HG03039 (cell line): ENCODE data around the gene PCGF1.

Experiments
- ATAC-seq: cut with Tn5 transposase; IDR thresholded peaks from one replicate; pipeline ENCODE4 v1.9.1; 2021; ENCODE audit warnings: mild to moderate bottlenecking, moderate library complexity; ENCODE audit not compliant: unreplicated experiment

Gene PCGF1

DNA sequence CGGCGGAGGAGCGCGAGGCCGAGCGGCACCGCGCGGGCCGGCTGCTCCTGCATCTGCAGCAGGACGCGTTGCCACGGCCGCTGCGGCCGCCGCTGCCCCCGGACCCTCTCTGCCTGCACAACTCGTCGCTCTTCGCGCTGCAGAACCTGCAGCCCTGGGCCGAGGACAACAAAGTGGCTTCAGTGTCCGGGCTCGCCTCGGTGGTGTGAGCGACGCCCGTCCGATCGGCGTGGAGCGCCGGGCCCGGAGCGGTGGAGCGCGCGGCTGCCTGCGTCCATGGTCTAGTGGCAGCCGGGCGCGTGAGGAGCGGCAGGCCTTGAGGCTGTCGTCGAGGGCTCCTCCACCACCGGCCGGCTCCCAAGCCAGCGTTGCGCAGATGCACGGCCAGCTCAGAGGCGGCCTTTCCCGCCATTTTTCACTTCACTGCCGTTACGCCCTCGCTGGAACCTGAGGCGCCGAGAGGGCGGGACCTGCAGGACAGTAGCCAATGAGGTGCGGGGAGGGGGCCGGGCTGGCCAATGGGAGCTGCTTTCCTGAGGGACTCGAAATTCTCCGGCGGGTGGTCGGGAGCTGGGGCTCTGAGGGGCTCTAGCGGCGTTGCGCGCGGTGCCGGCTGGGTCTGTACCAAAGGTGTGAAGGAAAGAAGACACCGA is 8.6 kb upstream of the PCGF1 start:
- no peak for ATAC-seq

DNA sequence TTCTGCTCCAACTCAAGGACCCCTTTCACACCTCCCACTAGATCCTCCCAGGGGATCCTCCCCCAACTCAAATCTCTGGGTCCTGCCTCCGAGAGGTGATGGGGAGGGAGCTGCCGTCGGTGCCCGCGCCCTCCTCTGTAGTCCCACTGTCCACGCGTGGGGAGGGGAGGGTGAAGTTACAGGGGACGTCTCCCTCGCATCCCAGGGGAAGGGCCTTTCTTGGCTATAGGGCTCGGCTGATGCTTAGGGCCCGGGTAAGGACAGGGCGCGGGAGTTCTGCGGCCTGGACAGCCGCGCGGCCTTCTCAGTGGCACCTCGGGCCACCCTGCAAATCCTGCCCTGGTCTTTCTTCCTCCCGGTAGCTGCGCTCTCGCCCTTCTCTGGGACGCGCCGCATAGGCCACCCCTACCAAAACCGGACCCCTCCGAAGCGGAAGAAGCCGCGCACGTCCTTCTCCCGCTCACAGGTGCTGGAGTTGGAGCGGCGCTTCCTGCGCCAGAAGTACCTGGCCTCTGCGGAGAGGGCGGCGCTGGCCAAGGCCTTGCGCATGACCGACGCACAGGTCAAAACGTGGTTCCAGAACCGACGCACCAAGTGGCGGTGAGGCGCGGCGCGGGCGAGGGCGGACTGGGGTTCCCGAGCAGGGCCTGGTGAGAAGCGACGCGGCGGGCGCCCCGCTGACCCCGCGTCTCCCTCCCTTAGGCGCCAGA is 7.9 kb upstream of the PCGF1 start:
- no peak for ATAC-seq

DNA sequence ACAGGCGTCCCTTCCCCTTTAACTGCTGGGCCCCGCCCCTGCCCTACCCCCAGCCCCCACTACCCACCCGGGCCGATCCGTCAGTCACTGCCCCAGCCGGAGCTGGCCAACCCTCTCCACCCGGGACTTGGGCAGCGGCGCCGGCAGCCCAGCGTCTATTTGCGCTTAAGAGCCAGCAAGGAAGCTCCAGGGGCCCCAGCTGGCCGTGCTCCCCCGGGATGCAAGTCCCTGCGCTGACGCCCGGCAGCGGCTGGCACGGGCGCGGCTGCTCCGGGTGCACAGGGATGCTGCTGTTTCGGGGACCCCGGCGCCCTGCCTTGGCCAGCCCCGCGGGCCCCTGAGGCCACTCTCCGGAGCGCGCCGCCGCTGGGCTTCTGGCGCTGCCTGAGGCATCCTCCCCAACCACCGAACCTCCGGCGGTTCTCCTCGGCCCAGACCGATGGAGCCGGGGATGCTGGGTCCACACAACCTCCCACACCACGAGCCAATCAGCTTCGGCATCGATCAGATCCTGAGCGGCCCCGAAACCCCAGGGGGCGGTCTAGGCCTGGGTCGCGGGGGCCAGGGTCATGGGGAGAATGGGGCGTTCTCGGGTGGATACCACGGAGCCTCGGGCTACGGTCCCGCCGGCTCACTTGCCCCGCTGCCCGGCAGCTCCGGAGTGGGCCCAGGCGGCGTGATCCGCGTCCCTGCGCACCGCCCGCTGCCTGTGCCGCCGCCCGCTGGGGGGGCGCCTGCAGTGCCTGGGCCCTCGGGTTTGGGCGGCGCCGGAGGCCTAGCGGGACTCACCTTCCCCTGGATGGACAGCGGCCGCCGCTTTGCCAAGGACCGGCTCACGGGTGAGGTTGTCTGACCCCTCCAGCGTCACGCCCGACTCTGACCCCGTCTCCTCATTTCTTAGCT is 7.1 kb upstream of the PCGF1 start, which contains the start of gene TLX2:
TLX2 (plus strand) TSS at position 83 of the 903 bp plus-strand sequence; CDS start at position 440, 357 bp downstream.
- no peak for ATAC-seq

DNA sequence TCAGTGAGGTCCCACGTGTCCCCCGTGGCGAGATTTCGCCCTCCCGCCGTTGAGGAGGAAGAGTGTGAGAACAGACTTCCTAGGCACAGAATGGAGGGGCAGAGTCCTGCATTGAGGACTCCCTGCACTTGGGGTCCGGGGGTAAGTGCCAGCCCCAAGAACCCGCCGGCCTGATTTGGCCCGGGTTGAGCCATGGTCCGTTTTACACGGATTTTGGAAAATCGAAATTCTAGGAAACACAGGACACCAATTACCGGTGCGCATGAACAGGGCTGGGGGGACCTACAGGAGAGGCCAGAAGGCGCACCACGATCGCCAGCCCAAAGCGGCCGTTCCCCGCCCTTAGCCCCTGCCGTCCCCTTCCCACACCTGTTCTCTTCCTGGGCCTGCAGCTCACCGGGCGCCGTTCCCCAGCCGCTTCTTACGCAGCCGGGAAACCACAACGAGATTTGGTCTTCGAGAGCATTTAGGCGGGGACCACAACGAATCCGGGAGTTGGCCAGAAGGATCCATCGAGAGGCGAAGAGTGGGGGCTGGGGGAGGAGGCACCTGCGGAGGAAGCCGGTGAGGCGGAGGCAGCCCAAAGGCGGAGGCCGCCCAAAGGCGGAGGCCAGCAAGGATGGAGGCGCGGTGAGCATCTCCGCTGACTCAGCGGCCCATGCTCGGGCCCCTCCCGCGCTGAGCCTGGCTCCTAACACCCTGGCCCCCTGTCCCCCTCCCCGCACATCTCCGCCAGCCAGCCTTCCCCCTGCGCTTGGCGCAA is 6.3 kb upstream of the PCGF1 start:
- ATAC-seq = no peak

DNA sequence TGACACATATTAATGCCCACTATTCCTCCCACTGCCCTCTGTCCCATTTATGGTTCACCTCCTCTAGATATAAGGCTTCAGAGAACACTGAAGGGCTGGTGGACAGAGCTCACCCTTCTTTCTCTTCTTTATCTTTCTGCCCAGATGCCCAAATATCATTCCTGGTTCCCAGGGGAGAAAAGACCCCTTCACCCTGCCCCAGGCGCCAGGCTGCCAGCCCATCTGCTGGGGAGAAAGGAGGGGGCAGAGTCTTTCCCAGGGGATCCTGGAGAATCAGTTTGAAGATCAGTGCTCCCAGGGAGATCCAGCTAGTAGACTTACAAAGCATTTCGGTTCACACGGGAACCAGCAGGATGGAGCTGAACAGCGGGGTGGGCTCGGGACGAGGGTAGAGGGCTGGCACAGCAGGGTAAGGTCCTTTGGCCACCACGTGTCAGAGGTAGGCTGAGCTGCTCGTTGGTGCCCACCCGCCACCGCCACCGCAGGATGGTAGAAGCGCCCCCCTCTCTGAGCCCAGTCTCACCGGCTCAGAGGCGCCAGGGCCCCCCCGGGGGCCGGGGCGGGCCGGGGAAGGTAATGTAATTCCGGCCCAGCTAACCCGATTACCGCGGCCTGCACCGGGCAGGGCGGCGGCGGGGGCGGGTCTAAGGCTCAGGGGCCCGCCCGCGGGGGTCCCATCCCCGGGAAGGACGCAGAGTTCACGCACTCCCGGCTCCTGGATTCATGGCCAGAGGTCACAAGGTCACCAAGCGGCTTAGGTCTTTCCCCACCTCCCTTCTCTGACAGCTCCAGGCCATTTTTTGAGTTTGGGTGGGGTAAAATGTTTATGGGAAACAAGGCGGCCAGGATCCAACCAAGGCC is 5.5 kb upstream of the PCGF1 start:
- no peak for ATAC-seq

DNA sequence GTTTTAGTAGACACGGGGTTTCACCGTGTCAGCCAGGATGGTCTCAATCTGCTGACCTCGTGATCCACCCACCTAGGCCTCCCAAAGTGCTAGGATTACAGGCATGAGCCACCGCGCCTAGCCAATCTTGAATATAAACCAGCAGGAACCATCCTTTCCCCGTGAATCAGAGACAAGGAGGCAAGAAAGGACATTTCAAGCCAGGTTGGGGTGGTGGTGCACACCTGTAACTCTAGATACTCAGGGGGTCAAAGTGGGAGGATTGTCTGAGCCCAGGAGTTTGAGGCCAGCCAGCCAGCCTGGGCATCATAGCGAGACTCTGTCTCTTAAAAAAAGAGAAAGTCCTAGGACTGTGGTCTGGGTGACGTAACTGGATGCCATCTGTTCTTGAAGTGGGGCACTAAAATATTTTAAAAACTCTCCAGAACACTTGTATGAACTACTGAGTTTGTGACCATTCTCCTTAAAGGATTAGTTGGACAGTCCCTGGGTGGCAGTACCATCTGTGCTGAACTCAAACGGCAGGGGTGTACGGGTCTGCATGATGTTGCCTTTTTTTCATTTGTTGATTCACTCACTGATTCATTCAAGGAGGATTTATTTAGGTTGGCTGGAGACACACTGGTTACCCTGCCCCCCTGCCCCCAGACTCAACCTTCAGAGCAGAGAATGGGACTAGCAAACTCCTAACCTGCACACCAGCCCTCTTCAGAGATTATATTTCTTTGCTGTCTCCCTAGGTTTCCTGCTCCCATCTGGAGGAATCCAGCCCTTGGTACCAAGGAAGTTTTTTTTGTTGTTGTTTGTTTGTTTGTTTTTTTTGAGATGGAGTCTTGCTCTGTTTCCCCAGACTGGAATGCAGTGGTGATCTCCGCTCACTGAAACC is 3.9 kb upstream of the PCGF1 start:
- ATAC-seq = no peak

DNA sequence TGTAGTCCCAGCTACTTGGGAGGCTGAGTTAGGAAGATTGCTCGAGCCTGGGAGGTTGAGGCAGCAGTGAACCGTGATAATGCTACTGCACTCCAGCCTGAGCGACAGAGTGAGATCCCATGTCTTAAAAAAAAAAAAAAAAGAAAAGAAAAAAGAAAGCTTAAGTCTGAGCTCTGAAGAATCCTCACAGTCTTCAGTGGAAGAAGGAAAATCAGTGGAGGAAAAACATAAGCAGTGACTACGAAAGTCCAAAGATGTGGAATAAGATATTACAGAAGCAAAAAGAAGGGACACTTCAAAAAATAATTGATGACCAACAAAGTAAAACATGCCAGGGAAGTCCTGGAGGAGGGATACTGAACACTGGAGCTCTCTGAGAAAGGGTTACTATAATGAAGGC is 2.8 kb upstream of the PCGF1 start:
- ATAC-seq = no peak

DNA sequence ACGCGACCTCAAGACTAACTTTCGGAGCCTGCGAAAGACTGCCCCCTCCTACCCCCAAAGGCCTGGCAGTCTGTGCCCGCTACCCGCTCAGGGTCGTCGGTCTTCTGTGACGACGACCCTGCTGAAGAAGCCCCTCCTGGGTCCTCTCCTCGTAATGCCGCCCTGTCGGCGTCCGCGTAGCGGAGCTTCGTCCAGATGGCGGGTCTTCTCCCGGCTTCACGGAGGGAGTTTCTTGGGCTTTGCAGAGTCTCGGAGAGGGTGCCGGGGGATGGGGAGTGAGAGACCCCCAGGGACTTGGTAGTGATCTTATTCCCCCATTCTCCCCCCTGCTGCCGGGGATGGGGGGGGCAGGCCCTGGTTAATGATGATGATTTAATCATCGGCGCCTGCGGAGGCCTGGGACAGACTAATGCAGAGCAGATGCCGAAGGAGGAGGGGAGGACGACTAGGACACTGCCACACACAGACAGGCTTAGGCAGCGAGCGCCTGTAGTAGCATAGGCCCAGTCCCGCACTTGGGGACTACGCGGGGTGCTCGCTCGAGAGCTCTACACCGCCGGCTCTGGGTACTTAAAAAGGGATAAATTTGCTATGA is 528 bp upstream of the PCGF1 start:
- ATAC-seq = no peak

DNA sequence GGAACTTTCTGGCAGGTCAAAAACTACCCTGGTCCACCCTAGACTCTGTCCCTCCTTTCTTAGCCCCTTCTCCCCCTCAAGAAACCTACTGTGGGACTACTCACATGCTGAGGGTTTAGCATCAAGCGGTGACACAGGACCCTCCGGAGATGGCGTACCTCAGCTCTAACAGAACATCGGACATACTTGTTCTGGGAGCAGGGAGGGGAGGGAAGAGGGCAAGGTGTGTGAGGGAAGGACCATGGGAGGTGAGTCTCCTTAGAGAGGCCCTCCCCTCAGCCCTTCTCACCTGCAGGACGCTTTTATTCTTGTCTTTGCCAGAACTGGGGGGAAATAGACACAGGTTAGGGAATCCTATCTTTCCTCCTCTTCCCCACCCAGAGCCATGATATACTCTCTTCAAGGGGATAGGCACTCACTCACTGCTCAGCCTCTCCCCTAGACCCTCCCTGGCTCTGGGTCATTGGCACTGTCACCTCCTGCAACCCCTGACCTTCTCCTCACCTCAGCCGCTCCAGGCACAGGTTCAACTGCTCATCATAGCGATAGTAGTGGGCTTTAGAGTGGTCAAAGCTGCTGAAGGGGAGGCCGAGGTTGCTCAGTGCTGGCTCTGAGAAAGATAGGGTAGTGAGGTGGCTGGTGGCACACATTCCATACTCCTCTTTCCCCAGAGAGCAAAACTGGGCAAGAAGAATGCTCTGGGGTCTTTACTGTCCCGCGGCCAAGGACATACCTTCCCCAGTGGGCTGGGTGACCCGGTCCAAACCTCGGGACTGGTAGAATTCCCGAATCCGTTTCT is 1.8 kb downstream of the PCGF1 start:
- ATAC-seq = no peak

DNA sequence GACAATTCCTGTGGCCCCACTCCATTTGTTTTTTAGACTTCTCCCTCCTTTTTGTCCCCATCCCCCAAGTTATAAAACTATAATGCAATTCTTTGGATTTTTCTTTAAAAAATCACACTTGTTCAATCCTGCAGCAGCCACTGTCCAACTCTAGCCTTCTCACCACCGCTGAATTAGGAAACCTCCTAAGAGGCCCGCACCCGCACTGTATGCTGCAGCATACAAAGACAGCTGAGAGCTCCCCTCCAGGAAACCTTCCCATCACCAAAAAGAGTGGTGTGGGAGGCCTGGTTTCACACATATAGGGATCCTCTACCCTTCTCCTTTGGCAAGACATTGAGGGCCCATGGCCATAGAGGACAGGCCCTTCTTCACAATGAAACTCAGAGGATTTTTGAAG is 2.9 kb downstream of the PCGF1 start:
- ATAC-seq = no peak

DNA sequence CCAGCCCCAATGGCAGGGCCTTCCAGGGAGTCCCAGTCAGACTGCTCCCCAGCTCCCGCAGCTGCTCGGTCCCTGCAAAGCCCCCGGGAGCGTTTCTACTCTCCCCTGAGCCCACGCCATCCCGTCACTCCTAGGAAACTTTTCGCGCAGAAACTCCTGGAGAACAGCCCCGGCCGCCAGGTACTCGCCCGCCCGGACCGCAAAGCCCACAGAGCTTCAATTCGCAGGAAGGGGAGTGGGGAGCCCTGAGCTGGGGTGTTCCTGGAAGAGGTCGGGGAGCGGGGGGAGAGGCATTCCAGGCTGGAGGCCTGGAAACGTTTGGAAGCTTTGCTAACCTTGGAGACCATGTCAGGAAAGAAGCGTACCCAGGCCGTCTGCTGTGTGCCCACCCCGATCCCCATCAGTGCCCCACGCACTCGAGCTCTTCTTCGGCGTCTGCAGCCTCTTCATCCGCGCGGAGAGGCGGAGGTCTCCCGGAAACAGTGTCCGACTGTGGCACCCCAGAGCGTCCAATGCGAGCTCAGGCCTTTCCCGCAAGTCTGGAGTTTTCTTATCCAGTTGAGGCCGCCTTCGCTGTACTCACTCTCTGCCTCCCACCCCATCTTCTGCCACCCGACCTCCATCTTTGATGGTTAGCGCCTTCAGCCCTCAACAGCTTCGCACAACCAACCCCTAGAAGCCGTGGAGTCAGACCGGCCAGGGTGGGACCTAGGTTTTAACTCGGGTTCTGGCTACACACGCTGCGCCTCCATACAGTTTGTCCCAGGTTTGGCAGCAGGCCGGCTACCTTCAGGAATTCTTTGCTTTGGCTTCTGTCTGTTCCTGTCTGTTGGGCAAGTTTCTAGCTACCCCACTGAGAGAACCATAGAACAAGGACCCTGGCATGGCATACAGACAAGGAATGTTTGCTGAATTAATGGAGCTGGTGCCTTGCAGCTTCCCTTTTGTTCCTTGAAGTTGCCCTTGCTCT is 3.7 kb downstream of the PCGF1 start:
- no peak for ATAC-seq

DNA sequence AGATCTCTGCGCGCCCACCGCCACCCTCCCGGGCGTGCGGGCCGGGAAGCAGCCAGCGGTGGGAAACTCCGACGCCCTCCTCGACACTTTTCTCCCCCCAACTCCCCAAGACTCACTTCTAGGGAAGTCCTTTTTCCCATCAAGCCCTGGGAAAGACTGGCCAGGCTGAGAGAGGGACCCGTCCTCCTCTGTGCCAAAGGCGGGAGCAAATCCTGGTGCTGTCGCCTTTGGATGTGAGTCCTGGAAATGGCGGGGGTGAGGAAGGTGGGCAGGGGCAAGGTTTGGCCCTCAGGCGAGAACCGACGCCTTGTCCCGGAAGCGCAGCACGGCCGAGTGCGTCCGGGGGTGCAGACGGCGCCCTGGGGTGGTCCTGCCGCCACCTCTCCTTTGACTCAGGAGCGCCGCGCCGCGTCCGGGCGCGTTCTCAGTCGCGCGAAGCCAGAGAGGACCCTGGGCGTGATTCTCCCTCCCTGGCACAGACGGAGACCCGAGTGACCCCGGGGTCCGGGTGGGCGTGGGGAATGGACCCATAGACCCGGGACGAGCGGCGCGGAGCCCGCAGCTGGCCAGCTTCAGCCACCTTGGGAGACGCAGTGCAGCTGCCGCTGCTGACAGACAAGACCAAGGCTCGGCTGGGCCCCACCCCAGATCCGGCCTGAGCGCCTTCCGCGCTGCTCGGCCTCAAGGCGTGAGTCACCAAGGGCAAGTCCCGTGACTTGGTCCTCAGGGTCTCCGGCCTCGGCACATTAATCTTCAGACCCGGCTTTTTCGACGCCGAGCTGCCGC is 4.6 kb downstream of the PCGF1 start:
- peak; percentile 23 for ATAC-seq

DNA sequence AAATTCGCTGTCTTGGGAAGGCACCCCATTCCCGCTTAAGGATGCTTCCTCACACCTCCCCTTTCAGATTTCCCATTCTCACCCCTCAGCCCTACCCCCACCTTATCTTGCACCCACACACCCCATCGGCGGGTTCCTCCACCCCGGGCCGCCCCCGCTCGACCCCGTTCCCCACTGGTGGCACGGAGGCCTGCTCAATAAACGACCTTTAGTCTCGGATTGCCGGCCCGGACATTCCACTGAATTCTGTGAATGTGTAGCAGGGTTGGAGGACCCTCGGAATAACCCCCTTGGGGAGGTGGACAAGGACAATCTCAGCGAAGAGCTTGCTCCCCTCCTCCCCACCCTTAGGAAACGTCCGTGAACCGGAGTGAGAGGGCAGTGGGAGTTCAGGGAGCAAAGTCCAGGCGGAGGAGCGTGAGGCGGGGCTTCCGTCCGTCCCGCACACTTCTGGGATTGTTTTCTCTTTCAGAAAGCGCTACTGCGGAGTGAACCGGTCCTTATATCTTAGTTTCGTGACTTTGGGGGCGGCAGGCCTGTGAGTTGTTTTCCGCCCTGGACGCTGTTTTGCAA is 5.3 kb downstream of the PCGF1 start:
- ATAC-seq = no peak

DNA sequence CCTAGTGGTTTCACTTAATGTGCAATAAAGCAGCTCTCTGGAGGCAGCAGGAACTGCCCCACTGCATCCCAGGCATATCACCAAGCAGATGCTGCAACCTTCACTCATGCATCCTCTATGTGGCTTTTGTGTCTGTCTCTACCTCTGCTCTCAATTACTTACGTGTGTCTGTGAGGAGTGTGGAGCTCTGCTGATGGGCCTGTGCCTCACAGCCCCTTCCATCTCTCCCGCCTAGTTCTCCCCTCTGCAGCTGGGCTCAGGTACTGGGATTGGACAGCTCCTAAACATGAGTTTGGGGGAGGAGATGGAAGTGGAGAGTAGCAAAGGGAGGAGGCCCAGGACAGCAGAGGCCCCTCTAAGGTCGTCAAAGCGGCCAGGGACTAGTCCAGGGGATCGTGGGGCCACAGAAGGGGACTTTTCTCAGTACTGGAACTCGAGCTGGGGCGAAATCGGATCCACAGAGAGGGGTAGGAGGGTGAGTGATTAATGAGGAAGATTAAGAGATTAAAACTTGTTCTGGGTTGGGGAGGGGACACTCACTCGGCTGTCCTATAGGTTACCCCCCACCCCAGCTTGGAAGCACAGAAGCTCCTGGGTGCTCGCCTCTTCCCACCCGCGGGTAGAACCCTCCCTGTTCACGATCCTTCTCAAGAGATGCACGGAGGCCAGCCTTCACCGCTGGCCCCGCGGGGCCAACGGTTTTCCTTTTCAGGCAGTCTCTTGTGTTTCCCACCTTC is 6.0 kb downstream of the PCGF1 start:
- ATAC-seq = no peak

DNA sequence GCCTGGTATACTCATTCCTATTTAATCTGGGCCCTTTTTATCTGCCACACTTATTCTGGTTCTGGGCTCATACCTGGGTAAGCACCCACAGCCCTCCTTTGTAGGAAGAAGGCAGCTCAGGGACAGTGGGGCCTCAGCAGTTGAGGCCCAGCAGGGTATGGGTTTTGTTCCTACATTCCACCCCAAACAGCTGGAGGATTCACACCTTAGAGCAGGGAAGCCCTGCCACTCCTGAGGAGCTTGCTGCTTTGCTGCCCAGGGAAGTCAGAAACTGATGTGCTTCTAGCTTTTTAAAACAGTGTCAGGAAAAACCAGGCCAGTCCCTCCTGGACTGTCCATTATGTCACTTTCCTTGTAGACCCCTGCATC is 6.9 kb downstream of the PCGF1 start:
- ATAC-seq = no peak
